CD4-positive, alpha-beta memory T cell (primary cell): ENCODE results near the gene PRKAG2. TPM values are rescaled to one million over a fixed set of nuclear protein-coding genes. Genes with fewer than 3 reads are reported as not detected.
"Not testable (repeated sequence)": the region's sequence is repeated elsewhere in the genome, so short reads cannot be mapped to it uniquely, and the experiment has no call there.

Experiments used
- CTCF ChIA-PET: fragments of 350-600 bp; sonication (Branson Sonifier 250); formaldehyde crosslinking; loops from one replicate; lab custom pipeline; 2021; ENCODE audit warnings: inconsistent platforms; ENCODE audit not compliant: partially characterized antibody; lab: Charles Lee
- POLR2A ChIA-PET: fragments of 350-600 bp; sonication (Branson Sonifier 250); formaldehyde crosslinking; loops from one replicate; lab custom pipeline; 2021; ENCODE audit not compliant: partially characterized antibody; lab: Charles Lee
- DNase-seq, 5 donors: peaks; one replicate each; pipeline versions ENCODE4 v3.0.0 to v3.0.0-alpha.2; 2020 to 2022; ENCODE audit warnings: mixed read lengths in 1 of 5
- H3K27ac ChIP-seq: one replicate; pipeline ENCODE4 v1.7.0; 2013; ENCODE audit warnings: low read depth, low read length
- H3K27me3 ChIP-seq: 2 replicates; pipeline ENCODE4 v1.7.0; 2013; ENCODE audit warnings: mild to moderate bottlenecking, low read length, moderate library complexity; ENCODE audit not compliant: insufficient read depth
- H3K36me3 ChIP-seq: 2 replicates; pipeline ENCODE4 v1.7.0; 2013; ENCODE audit warnings: mild to moderate bottlenecking, low read length, moderate library complexity; ENCODE audit not compliant: insufficient read depth
- H3K4me1 ChIP-seq: 2 replicates; pipeline ENCODE4 v1.7.0; 2013; ENCODE audit warnings: mild to moderate bottlenecking, low read length, moderate library complexity; ENCODE audit not compliant: insufficient read depth
- H3K4me3 ChIP-seq, 2 donors: one replicate each; pipeline ENCODE4 v1.7.0; 2013; ENCODE audit warnings: low read length in 2 of 2, mild to moderate bottlenecking in 1 of 2
- H3K9me3 ChIP-seq, 2 donors: one replicate each; pipeline ENCODE4 v1.7.0; 2013; ENCODE audit warnings: low read length in 2 of 2, control low read depth in 1 of 2; ENCODE audit not compliant: control insufficient read depth in 1 of 2
- H3K27ac Mint-ChIP-seq, 7 donors: one replicate each; pipeline ENCODE4 v1.8.0; 2020 to 2021; ENCODE audit warnings: mixed read lengths in 7 of 7, mild to moderate bottlenecking in 6 of 7, inconsistent platforms in 3 of 7, moderate library complexity in 3 of 7
- H3K27me3 Mint-ChIP-seq, 2 donors: one replicate each; pipeline ENCODE4 v1.8.0; 2020 to 2021; ENCODE audit warnings: mixed read lengths in 2 of 2
- H3K36me3 Mint-ChIP-seq, 2 donors: one replicate each; pipeline ENCODE4 v1.8.0; 2020 to 2021; ENCODE audit warnings: mixed read lengths in 2 of 2, inconsistent platforms in 1 of 2, mild to moderate bottlenecking in 1 of 2
- H3K4me1 Mint-ChIP-seq, 4 donors: one replicate each; pipeline ENCODE4 v1.8.0; 2020 to 2021; ENCODE audit warnings: mixed read lengths in 4 of 4, mild to moderate bottlenecking in 1 of 4
- H3K4me3 Mint-ChIP-seq, 8 donors: one replicate each; pipeline ENCODE4 v1.8.0; 2020 to 2021; ENCODE audit warnings: mixed read lengths in 8 of 8, mild to moderate bottlenecking in 7 of 8, moderate library complexity in 6 of 8, inconsistent platforms in 3 of 8
- H3K9me3 Mint-ChIP-seq, 8 donors: one replicate each; pipeline ENCODE4 v1.8.0; 2020 to 2021; ENCODE audit warnings: mixed read lengths in 8 of 8, mild to moderate bottlenecking in 5 of 8, inconsistent platforms in 3 of 8, moderate library complexity in 1 of 8
- intact Hi-C: fragments of 100-400 bp; cut with micrococcal nuclease; formaldehyde crosslinking; loops from one replicate; pipeline ENCODE4 v1.15.1; 2023
- polyA plus RNA-seq, 2 donors: library from polyadenylated mRNA; unstranded; fragments of 300-500 nt; fragmentation: Illumina TruSeq; gene quantifications; one replicate each; pipeline ENCODE4 v1.2.3, GENCODE V29; 2021
- total RNA-seq, 2 experiments: library from RNA; stranded (reverse); gene quantifications; one replicate each; pipeline ENCODE4 v1.2.3, GENCODE V29; 2021

Gene PRKAG2
- total and polyA plus RNA-seq, 4 experiments from 2014 or later: 27.4 to 61.0 (median 47.4) TPM

- H3K9me3 Mint-ChIP-seq, H3K9me3 ChIP-seq, intact Hi-C loops, DNase-seq, H3K27me3 Mint-ChIP-seq, H3K4me3 Mint-ChIP-seq, H3K4me1 Mint-ChIP-seq, H3K27ac Mint-ChIP-seq, H3K36me3 ChIP-seq, H3K27ac ChIP-seq, POLR2A ChIA-PET, H3K4me1 ChIP-seq, H3K4me3 ChIP-seq, H3K27me3 ChIP-seq: not testable (repeated sequence)
- peaks cover 11 to 17% of the 10 kb centered on the region in 2 donors for H3K36me3 Mint-ChIP-seq
- CTCF ChIA-PET: interaction anchor here (0.8 kb wide), 1 partner anchor 209 kb away, joined by 3 read pairs; no protein-coding TSS in a partner anchor
These were observed 303.9 kb downstream of the PRKAG2 start for GRCh38 chr7:151573046-151573445.

DNA sequence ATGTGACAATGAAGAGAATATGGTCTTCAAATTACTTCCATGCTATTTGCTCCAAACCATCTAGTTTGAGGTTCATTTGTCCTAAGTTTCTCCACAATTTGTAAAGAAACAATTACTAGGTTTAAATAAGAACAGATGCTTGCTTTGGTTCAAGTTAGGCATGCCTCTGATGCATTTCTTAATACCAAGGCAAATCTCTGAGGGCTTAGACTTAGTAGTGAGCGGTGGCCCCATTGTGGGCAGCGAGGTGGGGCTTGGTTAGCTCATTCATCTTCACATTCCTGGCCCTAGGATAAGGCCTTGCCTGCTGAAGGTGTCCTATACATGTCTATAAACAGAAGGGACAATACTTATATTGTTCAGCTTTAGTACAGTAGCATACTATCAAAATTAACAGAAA, 304.8 kb downstream of the PRKAG2 start:
- H3K9me3 ChIP-seq: no peaks in the 10 kb centered on the region
- Mint-ChIP-seq H3K9me3 (no peaks in the 10 kb centered on the region), H3K27me3 (no peaks in the 10 kb centered on the region), H3K4me3 (no peak overlapping the region), H3K36me3 (peaks cover 11 to 20% of the 10 kb centered on the region in 2 donors), H3K27ac (no peak overlapping the region), H3K4me1 (no peaks in the 10 kb centered on the region)
- ChIA-PET CTCF (interaction anchor here (0.8 kb wide), 1 partner anchor 210 kb away, joined by 3 read pairs; no protein-coding TSS in a partner anchor), POLR2A (no interaction called here)
- no peak overlapping the region for H3K27ac ChIP-seq
- DNase-seq: no peak
- H3K27me3 ChIP-seq: no peaks in the 10 kb centered on the region
- no peaks in the 10 kb centered on the region for H3K4me1 ChIP-seq
- intact Hi-C loops: no loop called here
- H3K4me3 ChIP-seq: no peak overlapping the region
- no peaks in the 10 kb centered on the region for H3K36me3 ChIP-seq

- Histone ChIP-seq H3K4me1 (no peaks in the 10 kb centered on the region), H3K27me3 (no peaks in the 10 kb centered on the region), H3K9me3 (no peaks in the 10 kb centered on the region), H3K36me3 (no peaks in the 10 kb centered on the region), H3K27ac (no peak overlapping the region), H3K4me3 (no peak overlapping the region)
- Mint-ChIP-seq H3K27me3 (no peaks in the 10 kb centered on the region), H3K4me3 (no peak overlapping the region), H3K9me3 (no peaks in the 10 kb centered on the region), H3K4me1 (no peaks in the 10 kb centered on the region), H3K27ac (peak overlapping the region in 1 of 7 donors; percentile 42), H3K36me3 (peaks cover 11 to 20% of the 10 kb centered on the region in 2 donors)
- DNase-seq: no peak
- ChIA-PET CTCF (interaction anchor here (0.7 kb wide), 1 partner anchor 587 kb away, joined by 3 read pairs; no protein-coding TSS in a partner anchor), POLR2A (no interaction called here)
- intact Hi-C loops: no loop called here
These were observed 305.4 kb downstream of the PRKAG2 start for GRCh38 chr7:151571471-151571870.

GRCh38 chr7:151570366-151570915, 306.5 kb downstream of the PRKAG2 start:
- ChIA-PET POLR2A (interaction anchor here (1.1 kb wide), 1 partner anchor 63 kb away, joined by 3 read pairs; no protein-coding TSS in a partner anchor), CTCF (no interaction called here)
- Mint-ChIP-seq H3K27ac (no peak overlapping the region), H3K27me3 (no peaks in the 10 kb centered on the region), H3K9me3 (no peaks in the 10 kb centered on the region), H3K4me1 (no peaks in the 10 kb centered on the region), H3K36me3 (peaks cover 11 to 26% of the 10 kb centered on the region in 2 donors), H3K4me3 (no peak overlapping the region)
- no peaks in the 10 kb centered on the region for H3K9me3 ChIP-seq
- H3K27me3 ChIP-seq: no peaks in the 10 kb centered on the region
- no peak overlapping the region for H3K27ac ChIP-seq
- no peak overlapping the region for H3K4me3 ChIP-seq
- intact Hi-C loops: loop anchor here (1.0 kb wide), 1 partner anchor 62 kb away; no protein-coding TSS in a partner anchor
- DNase-seq: no peak
- H3K4me1 ChIP-seq: no peaks in the 10 kb centered on the region
- no peaks in the 10 kb centered on the region for H3K36me3 ChIP-seq

DNA sequence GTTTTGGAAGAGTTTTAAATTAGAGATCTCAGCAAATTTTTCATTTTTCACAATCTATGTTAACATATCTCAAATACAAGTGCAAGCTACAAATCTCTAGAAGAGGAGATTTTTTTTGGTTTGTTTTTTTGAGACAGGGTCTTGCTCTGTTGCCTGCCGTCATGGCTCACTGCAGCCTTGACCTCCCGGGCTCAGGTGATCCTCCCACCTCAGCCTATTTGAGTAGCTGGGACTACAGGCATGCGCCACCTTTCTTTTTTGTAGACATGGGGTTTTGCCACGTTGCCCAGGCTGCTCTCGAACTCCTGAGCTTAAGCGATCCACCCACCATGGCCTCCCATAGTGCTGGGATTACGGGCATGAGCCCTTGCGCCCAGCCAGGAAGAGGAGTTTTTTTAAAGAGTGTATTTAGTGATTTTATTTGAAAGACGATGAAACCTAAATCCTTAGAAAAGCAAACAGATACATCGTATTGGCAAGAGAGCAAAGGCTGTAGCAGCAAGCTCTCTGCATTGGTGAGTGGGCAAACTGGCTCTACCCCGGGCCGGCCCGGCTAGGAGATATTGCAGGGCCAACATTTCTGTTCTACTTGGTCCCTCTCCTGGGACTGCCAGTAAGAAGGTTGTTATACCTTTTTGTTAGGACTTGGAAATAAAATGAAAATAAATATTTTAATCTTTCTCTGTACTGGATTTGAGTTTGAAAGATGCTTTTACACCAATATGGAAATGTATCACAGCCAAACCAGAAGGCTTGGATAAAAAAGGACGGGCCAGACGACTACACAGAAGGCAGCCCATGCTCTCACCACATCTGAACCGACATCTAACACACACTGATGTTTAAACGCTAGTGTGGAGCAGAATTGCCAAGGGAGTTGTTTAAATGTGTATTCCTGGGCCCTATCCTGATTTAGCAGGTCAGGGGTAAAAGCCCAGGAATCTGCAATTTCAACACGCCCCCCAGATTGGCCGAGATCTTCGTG, 307.7 kb downstream of the PRKAG2 start:
- no peaks in the 10 kb centered on the region for H3K9me3 ChIP-seq
- peaks cover 5% of the 10 kb centered on the region for H3K36me3 ChIP-seq
- Mint-ChIP-seq H3K4me3 (no peak overlapping the region), H3K36me3 (peaks cover 16 to 26% of the 10 kb centered on the region in 2 donors), H3K27me3 (no peaks in the 10 kb centered on the region), H3K9me3 (no peaks in the 10 kb centered on the region), H3K4me1 (no peaks in the 10 kb centered on the region), H3K27ac (no peak overlapping the region)
- no peaks in the 10 kb centered on the region for H3K27me3 ChIP-seq
- no peak for DNase-seq
- ChIA-PET CTCF (no interaction called here), POLR2A (interaction anchor here (1.1 kb wide), 1 partner anchor 64 kb away, joined by 3 read pairs; no protein-coding TSS in a partner anchor)
- no peak overlapping the region for H3K4me3 ChIP-seq
- H3K4me1 ChIP-seq: no peaks in the 10 kb centered on the region
- H3K27ac ChIP-seq: no peak overlapping the region
- intact Hi-C loops: no loop called here

DNA sequence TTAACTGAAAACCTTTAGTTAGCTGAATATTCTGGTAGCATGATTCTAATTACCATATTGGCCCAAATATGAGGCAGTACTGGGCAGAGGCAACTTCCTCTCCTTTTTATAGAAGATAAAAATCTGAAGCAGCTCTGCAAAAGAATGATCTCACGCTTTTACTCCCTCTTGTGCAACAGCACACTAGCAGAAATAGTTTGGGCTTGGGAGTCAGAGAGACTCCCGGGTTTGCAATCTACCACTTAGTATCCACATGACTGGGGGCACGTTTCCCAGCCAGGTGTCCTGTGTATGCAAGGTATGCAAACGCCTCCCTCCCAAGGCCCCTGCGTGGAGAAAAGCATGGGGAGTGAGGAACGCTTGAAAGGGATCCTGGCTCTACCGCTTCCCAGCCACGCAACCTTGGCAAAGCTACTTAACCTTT, 310.0 kb downstream of the PRKAG2 start:
- H3K36me3 Mint-ChIP-seq: peaks cover 27 to 39% of the 10 kb centered on the region in 2 donors
- CTCF ChIA-PET: interaction anchor here (1.3 kb wide), 1 partner anchor 193 kb away, joined by 4 read pairs; no protein-coding TSS in a partner anchor

GRCh38 chr7:151565541-151565940, 311.4 kb downstream of the PRKAG2 start:
- Mint-ChIP-seq H3K27ac (peak overlapping the region in 1 of 7 donors; percentile 7), H3K9me3 (no peaks in the 10 kb centered on the region), H3K27me3 (no peaks in the 10 kb centered on the region), H3K4me3 (no peak overlapping the region), H3K36me3 (peaks cover 34 to 45% of the 10 kb centered on the region in 2 donors), H3K4me1 (peaks cover under 1 to 4% (median 3%) of the 10 kb centered on the region in 4 donors)
- no peak for DNase-seq
- ChIA-PET CTCF (interaction anchor here (0.7 kb wide), 1 partner anchor 191 kb away, joined by 3 read pairs; no protein-coding TSS in a partner anchor), POLR2A (no interaction called here)
- H3K4me1 ChIP-seq: peaks cover 2% of the 10 kb centered on the region
- no peak overlapping the region for H3K4me3 ChIP-seq
- no peaks in the 10 kb centered on the region for H3K9me3 ChIP-seq
- H3K36me3 ChIP-seq: peaks cover 11% of the 10 kb centered on the region
- no peaks in the 10 kb centered on the region for H3K27me3 ChIP-seq
- H3K27ac ChIP-seq: no peak overlapping the region
- intact Hi-C loops: no loop called here

More for the DNA sequence above, 310.0 kb downstream of the PRKAG2 start:
- H3K4me3 Mint-ChIP-seq: no peak overlapping the region
- no peaks in the 10 kb centered on the region for H3K4me1 Mint-ChIP-seq
- POLR2A ChIA-PET: no interaction called here
- Histone ChIP-seq H3K9me3 (no peaks in the 10 kb centered on the region), H3K36me3 (peaks cover 11% of the 10 kb centered on the region), H3K4me3 (no peak overlapping the region), H3K4me1 (no peaks in the 10 kb centered on the region), H3K27ac (no peak overlapping the region), H3K27me3 (no peaks in the 10 kb centered on the region)
- no peak overlapping the region for H3K27ac Mint-ChIP-seq
- DNase-seq: no peak
- intact Hi-C loops: no loop called here
- H3K9me3 Mint-ChIP-seq: no peaks in the 10 kb centered on the region
- no peaks in the 10 kb centered on the region for H3K27me3 Mint-ChIP-seq
